Measurements from ENCODE around the gene UGT1A8. TPM values are rescaled to one million over a fixed set of nuclear protein-coding genes. Genes with fewer than 3 reads are reported as not detected.

The UGT1A8 gene
- total and polyA plus RNA-seq, 2 of the 4 experiments (the other 2 are of a cell fraction), result not detected

GRCh38 chr2:233588400-233588799 is 29.0 kb upstream of the UGT1A8 start:
- Histone ChIP-seq H2BK20ac (ENCODE audit: low read depth, low read length) (no peak overlapping the region), H3K23ac (ENCODE audit: low read depth, low read length) (no peak overlapping the region), H3K14ac (replicated peaks; ENCODE audit: low read depth, low read length) (no peak overlapping the region), H3K9ac (ENCODE audit: low read depth, low read length) (no peak overlapping the region), H3K4me3 (ENCODE audit: insufficient read depth, low read depth, low read length) (no peak overlapping the region), H3K79me1 (ENCODE audit: low read depth in 1 of 2, low read length in 2 of 2) (no peaks in the 10 kb centered on the region), H3K9me3 (ENCODE audit: control insufficient read depth, insufficient read depth, low read length) (no peaks in the 10 kb centered on the region), H3K18ac (ENCODE audit: low read depth, low read length) (no peak overlapping the region), H4K91ac (ENCODE audit: insufficient read depth, low read depth, low read length) (no peak overlapping the region), H4K5ac (ENCODE audit: low read depth, low read length) (no peak overlapping the region), H4K20me1 (ENCODE audit: insufficient read depth, low read length) (no peaks in the 10 kb centered on the region), H2AFZ (replicated peaks; ENCODE audit: low read length, poor library complexity) (no peak overlapping the region), H3K27ac (ENCODE audit: insufficient read depth, low read length) (no peak overlapping the region), H2AK9ac (replicated peaks; ENCODE audit: low read depth, low read length, poor library complexity) (no peak overlapping the region), H3K27me3 (ENCODE audit: control insufficient read depth, insufficient read depth, low read length) (peaks cover 3% of the 10 kb centered on the region; the same call in 1 of the 2 replicates), H2AK5ac (ENCODE audit: low read depth, low read length) (no peak overlapping the region), H2BK120ac (ENCODE audit: low read depth, low read length) (no peak overlapping the region), H3K36me3 (ENCODE audit: control insufficient read depth, insufficient read depth, low read length) (no peaks in the 10 kb centered on the region), H3K9me1 (ENCODE audit: insufficient read depth, low read length) (no peaks in the 10 kb centered on the region), H2BK15ac (ENCODE audit: low read depth, low read length) (no peak overlapping the region), H3K4ac (ENCODE audit: low read depth, low read length) (no peak overlapping the region), H3K4me1 (ENCODE audit: control insufficient read depth, insufficient read depth, low read length) (no peaks in the 10 kb centered on the region), H2BK5ac (ENCODE audit: low read depth, low read length, poor library complexity, severe bottlenecking) (no peak overlapping the region), H3K56ac (ENCODE audit: extremely low read depth, insufficient read depth, low read length) (no peak overlapping the region), H4K8ac (ENCODE audit: low read depth in 2 of 2, low read length in 2 of 2) (no peak overlapping the region), H3K4me2 (ENCODE audit: low read depth, low read length) (no peak overlapping the region)
- ATAC-seq (ENCODE audit: low read depth), result no peak
- dilution Hi-C loops (cut with HindIII; ENCODE audit: low sequenced_read_pairs, unreplicated experiment) (no loop called here), in situ Hi-C loops (cut with MboI; ENCODE audit: low sequenced_read_pairs) (no loop called here), intact Hi-C loops (cut with micrococcal nuclease) (no loop called here)
- no TSS peak for BruUV-seq (replicated peaks)
- POLR2A ChIA-PET (ENCODE audit: unreplicated experiment), result no interaction called here
- WGBS, 2 experiments (ENCODE audit: extremely low coverage in 2 of 2, insufficient read length in 1 of 2), result no CpG with 5 or more reads among the region's 2 CpGs
- no peak for DNase-seq
- TF ChIP-seq FOS (IDR thresholded peaks at IDR 0.05; ENCODE audit: low read depth, low read length), result no peak
- no peak for TF ChIP-seq CEBPB (IDR thresholded peaks at IDR 0.05; ENCODE audit: low read depth, low read length)
- TF ChIP-seq RFX5 (IDR thresholded peaks at IDR 0.05; ENCODE audit: low read depth, low read length), result no peak
- no peak for TF ChIP-seq CTCF (conservative IDR thresholded peaks at IDR 0.05; ENCODE audit: low read depth, low read length)
- no peak for TF ChIP-seq RCOR1 (IDR thresholded peaks at IDR 0.05; ENCODE audit: insufficient replicate concordance, low read length)
- no peak for TF ChIP-seq CHD1 (IDR thresholded peaks at IDR 0.05; ENCODE audit: low read depth, low read length)
- TF ChIP-seq SMC3 (IDR thresholded peaks at IDR 0.05; ENCODE audit: low read depth, low read length), result no peak
- no peak for TF ChIP-seq BHLHE40 (IDR thresholded peaks at IDR 0.05; ENCODE audit: low read depth, low read length)
- TF ChIP-seq NFE2L2 (IDR thresholded peaks at IDR 0.05; ENCODE audit: low read depth, low read length), result no peak
- no peak for TF ChIP-seq USF2 (IDR thresholded peaks at IDR 0.05; ENCODE audit: low read depth, low read length)
- no peak for TF ChIP-seq RAD21 (IDR thresholded peaks at IDR 0.05; ENCODE audit: low read length)
- TF ChIP-seq MXI1 (IDR thresholded peaks at IDR 0.05; ENCODE audit: borderline replicate concordance, low read depth, low read length), result no peak
- TF ChIP-seq MAFK (IDR thresholded peaks at IDR 0.05; ENCODE audit: low read depth, low read length), result no peak
- no peak for TF ChIP-seq POLR2A (IDR thresholded peaks at IDR 0.05; ENCODE audit: low read depth, low read length)
- no peak for TF ChIP-seq ELK1 (IDR thresholded peaks at IDR 0.05; ENCODE audit: borderline replicate concordance, low read depth, low read length)
- TF ChIP-seq MAZ (IDR thresholded peaks at IDR 0.05; ENCODE audit: borderline replicate concordance, low read depth, low read length), result no peak
- CTCF ChIA-PET, result interaction anchor here (0.6 kb wide), 1 partner anchor 61 kb away, joined by 5 read pairs; no protein-coding TSS in a partner anchor

All from IMR-90 (cell line).